H1 (cell line): ENCODE data around the gene PEPD. TPM values are rescaled to one million over a fixed set of nuclear protein-coding genes. Genes with fewer than 3 reads are reported as not detected.

Experiments
- CTCF ChIA-PET: fragments of 300-600 bp; sonication (Branson Sonifier 250); formaldehyde crosslinking; loops from one replicate; lab custom pipeline; 2021; ENCODE audit not compliant: partially characterized antibody; lab: Charles Lee
- POLR2A ChIA-PET: fragments of 300-600 bp; sonication (Branson Sonifier 250); formaldehyde crosslinking; loops from one replicate; lab custom pipeline; 2021; ENCODE audit warnings: inconsistent platforms; ENCODE audit not compliant: partially characterized antibody; lab: Charles Lee
- DNase-seq, 2 experiments: peaks; one replicate each; pipeline versions ENCODE4 v3.0.0 to v3.0.0-alpha.2; 2010 to 2022; ENCODE audit warnings: low spot score in 2 of 2, low read depth in 1 of 2, mixed read lengths in 1 of 2
- FAIRE-seq: peaks from 2 replicates; lab custom pipeline; 2011; peaks lifted over from hg19 to GRCh38; lab: Jason Lieb, UNC
- H2AFZ ChIP-seq: 2 replicates; pipeline ENCODE4 v1.8.1; 2012; ENCODE audit warnings: low read length, inconsistent platforms
- H2AK5ac ChIP-seq: 2 replicates; pipeline ENCODE4 v1.6.1; 2013; ENCODE audit warnings: low read depth, low read length
- H2BK120ac ChIP-seq: replicated peaks from 2 replicates; pipeline ENCODE3; 2013; ENCODE audit warnings: low read depth, low read length, inconsistent platforms
- H2BK12ac ChIP-seq: 2 replicates; pipeline ENCODE4 v1.6.1; 2013; ENCODE audit warnings: low read depth, low read length
- H2BK15ac ChIP-seq: 2 replicates; pipeline ENCODE4 v1.6.1; 2013; ENCODE audit warnings: low read length
- H2BK20ac ChIP-seq: 2 replicates; pipeline ENCODE4 v1.6.1; 2013; ENCODE audit warnings: low read length
- H2BK5ac ChIP-seq: 2 replicates; pipeline ENCODE4 v1.6.1; 2013; ENCODE audit warnings: low read depth, low read length
- H3K14ac ChIP-seq: 2 replicates; pipeline ENCODE4 v1.6.1; 2013; ENCODE audit warnings: inconsistent platforms; ENCODE audit not compliant: insufficient read length
- H3K18ac ChIP-seq: 2 replicates; pipeline ENCODE4 v1.6.1; 2013; ENCODE audit warnings: low read length; ENCODE audit errors: extremely low read depth
- H3K23ac ChIP-seq: 2 replicates; pipeline ENCODE4 v1.6.1; 2013; ENCODE audit warnings: inconsistent platforms; ENCODE audit not compliant: insufficient read length
- H3K23me2 ChIP-seq: 2 replicates; pipeline ENCODE4 v1.6.1; 2013; ENCODE audit warnings: low read depth, low read length
- H3K27ac ChIP-seq: 2 replicates; pipeline ENCODE4 v1.6.1; 2011; ENCODE audit warnings: low read depth, low read length, inconsistent platforms
- H3K27me3 ChIP-seq, 4 experiments: replicated peaks in 1 of 4; 1 replicate in 1 of 4; 2 replicates in 3 of 4; pipeline versions ENCODE4 v1.6.1 to v1.8.1; 2011 to 2013; ENCODE audit warnings: low read length in 3 of 4, mild to moderate bottlenecking in 3 of 4, inconsistent platforms in 2 of 4, mixed read lengths in 2 of 4, moderate library complexity in 1 of 4; ENCODE audit not compliant: control insufficient read depth in 3 of 4, insufficient read depth in 3 of 4; ENCODE audit errors: extremely low read depth in 1 of 4
- H3K36me3 ChIP-seq, 4 experiments: 2 replicates each; pipeline versions ENCODE4 v1.6.1 to v1.8.1; 2011 to 2013; ENCODE audit warnings: mild to moderate bottlenecking in 4 of 4, low read length in 3 of 4, moderate library complexity in 2 of 4, control low read depth in 1 of 4, inconsistent platforms in 1 of 4; ENCODE audit not compliant: insufficient read depth in 4 of 4, control insufficient read depth in 2 of 4
- H3K4ac ChIP-seq: replicated peaks from 2 replicates; pipeline ENCODE3; 2013; ENCODE audit warnings: low read length, low read depth, mixed read lengths, inconsistent platforms; ENCODE audit not compliant: insufficient read length
- H3K4me1 ChIP-seq, 4 experiments: replicated peaks in 1 of 4; 1 replicate in 1 of 4; 2 replicates in 3 of 4; pipeline versions ENCODE4 v1.6.1 to v1.8.1; 2011 to 2013; ENCODE audit warnings: low read length in 3 of 4, inconsistent platforms in 2 of 4, mixed read lengths in 1 of 4; ENCODE audit not compliant: insufficient read depth in 4 of 4, control insufficient read depth in 3 of 4
- H3K4me2 ChIP-seq, 2 experiments: 2 replicates each; pipeline versions ENCODE4 v1.6.1 to v1.8.1; 2011 to 2013; ENCODE audit warnings: low read depth in 2 of 2, low read length in 2 of 2, control low read depth in 1 of 2, inconsistent platforms in 1 of 2, mild to moderate bottlenecking in 1 of 2; ENCODE audit not compliant: insufficient read depth in 1 of 2
- H3K4me3 ChIP-seq, 4 experiments: fragments of 200-600, 300-600 bp in 1 of 4; sonication (generic), shearing (Covaris generic), sonication (Bioruptor Twin) in 1 of 4; 2 replicates each; pipeline versions ENCODE4 v1.5.1 to v1.8.1; 2011 to 2016; ENCODE audit warnings: low read length in 4 of 4, low read depth in 3 of 4, control low read depth in 2 of 4, inconsistent platforms in 2 of 4, mild to moderate bottlenecking in 2 of 4, mixed read lengths in 1 of 4, moderate library complexity in 1 of 4; ENCODE audit not compliant: insufficient read depth in 2 of 4; ENCODE audit errors: extremely low read depth in 1 of 4
- H3K56ac ChIP-seq: replicated peaks from 2 replicates; pipeline ENCODE3; 2013; ENCODE audit warnings: low read depth, mild to moderate bottlenecking, mixed read lengths, low read length, inconsistent platforms; ENCODE audit not compliant: insufficient read length
- H3K79me1 ChIP-seq: 2 replicates; pipeline ENCODE4 v1.6.1; 2013; ENCODE audit warnings: low read depth, low read length, control low read depth
- H3K79me2 ChIP-seq, 2 experiments: 2 replicates each; pipeline versions ENCODE4 v1.6.1 to v1.8.1; 2012 to 2013; ENCODE audit warnings: low read length in 2 of 2, mild to moderate bottlenecking in 2 of 2, inconsistent platforms in 1 of 2; ENCODE audit not compliant: insufficient read depth in 2 of 2, control insufficient read depth in 1 of 2
- H3K9ac ChIP-seq, 4 experiments: replicated peaks in 1 of 4; 1 replicate in 1 of 4; 2 replicates in 3 of 4; pipeline versions ENCODE4 v1.6.1 to v1.8.1; 2011 to 2013; ENCODE audit warnings: low read depth in 3 of 4, low read length in 3 of 4, control low read depth in 2 of 4, mild to moderate bottlenecking in 2 of 4, moderate library complexity in 2 of 4, inconsistent platforms in 1 of 4; ENCODE audit errors: extremely low read depth in 1 of 4
- H3K9me3 ChIP-seq, 2 experiments: 2 replicates each; pipeline versions ENCODE4 v1.6.1 to v1.8.1; 2012 to 2013; ENCODE audit warnings: mild to moderate bottlenecking in 2 of 2, moderate library complexity in 2 of 2, control low read depth in 1 of 2, inconsistent platforms in 1 of 2, low read depth in 1 of 2, low read length in 1 of 2, mixed read lengths in 1 of 2; ENCODE audit not compliant: insufficient read depth in 2 of 2
- H4K20me1 ChIP-seq, 2 experiments: replicated peaks in 1 of 2; 2 replicates each; pipeline versions ENCODE3 to v1.8.1; 2011 to 2013; ENCODE audit warnings: inconsistent platforms in 2 of 2, low read length in 2 of 2, mild to moderate bottlenecking in 1 of 2; ENCODE audit not compliant: insufficient read depth in 2 of 2, control insufficient read depth in 1 of 2
- H4K5ac ChIP-seq: 2 replicates; pipeline ENCODE4 v1.6.1; 2013; ENCODE audit warnings: low read length, low read depth, mixed read lengths, inconsistent platforms; ENCODE audit not compliant: insufficient read length
- H4K8ac ChIP-seq: 2 replicates; pipeline ENCODE4 v1.8.0; 2013; ENCODE audit warnings: mild to moderate bottlenecking, moderate library complexity, low read length, inconsistent platforms; ENCODE audit not compliant: insufficient read depth; ENCODE audit errors: extremely low read depth
- H4K91ac ChIP-seq: replicated peaks from 2 replicates; pipeline ENCODE3; 2013; ENCODE audit warnings: low read length, mixed read lengths, inconsistent platforms; ENCODE audit not compliant: insufficient read length
- CHD1 ChIP-seq: IDR thresholded peaks from 2 replicates; pipeline ENCODE4 v1.6.1; 2012; ENCODE audit warnings: low read depth, low read length, improper control_type of control experiment
- HDAC6 ChIP-seq: IDR thresholded peaks from one replicate; pipeline ENCODE4 v1.7.1; 2012; ENCODE audit warnings: low read depth, mild to moderate bottlenecking, inconsistent platforms, low read length, moderate library complexity
- POLR2A ChIP-seq, 2 experiments: IDR thresholded peaks; 1 replicate in 1 of 2; 2 replicates in 1 of 2; pipeline ENCODE4 v1.6.1; 2011; ENCODE audit warnings: low read depth in 2 of 2, low read length in 2 of 2, mild to moderate bottlenecking in 2 of 2; ENCODE audit errors: control extremely low read depth in 1 of 2
- TAF7 ChIP-seq: optimal IDR thresholded peaks from 2 replicates; pipeline ENCODE3; 2011; ENCODE audit warnings: low read depth, mild to moderate bottlenecking, inconsistent platforms, low read length, moderate library complexity, borderline replicate concordance
- TCF12 ChIP-seq: IDR thresholded peaks from 2 replicates; pipeline ENCODE4 v1.6.1; 2011; ENCODE audit warnings: low read depth, mild to moderate bottlenecking, low read length
- ZNF274 ChIP-seq: IDR thresholded peaks from 2 replicates; pipeline ENCODE4 v1.7.0; 2012; ENCODE audit warnings: low read length, borderline replicate concordance; ENCODE audit errors: extremely low read depth
- WGBS, 2 experiments: shearing (Covaris generic) in 1 of 2; methylation state at CpG; one replicate each; pipeline versions ENCODE4 v1.1.6 to v1.1.7; 2013 to 2015; ENCODE audit warnings: low lambda C conversion rate in 2 of 2, mixed read lengths in 2 of 2, inconsistent platforms in 1 of 2, low coverage in 1 of 2, missing lambda C conversion rate in 1 of 2; ENCODE audit not compliant: insufficient replicate concordance in 2 of 2, insufficient coverage in 1 of 2, insufficient read length in 1 of 2; ENCODE audit errors: extremely low coverage in 1 of 2, missing lambda C conversion rate in 1 of 2; 5-methylcytosine and 5-hydroxymethylcytosine counted together
- polyA plus RNA-seq, 7 experiments: library from polyadenylated mRNA; depleted of rRNA in 3 of 7; stranded (reverse) in 5 of 7; unstranded in 2 of 7; fragments of >200 nt in 5 of 7; fragments of 200-250 nt in 2 of 7; gene quantifications; 1 replicate in 5 of 7; 2 replicates in 1 of 7; 4 replicates in 1 of 7; pipeline versions ENCODE4 v1.2.1 to v1.2.3, GENCODE V29; 2011 to 2013; ENCODE audit warnings: missing spikeins in 2 of 7, mixed read lengths in 2 of 7
- total RNA-seq: library from RNA; stranded (reverse); fragmentation: NEBNext Ultra II Directional; extraction: Animal tissue kit (Norgen Biotek cat#: 25700); gene quantifications from 2 replicates; pipeline ENCODE4 v1.2.1, GENCODE V29; 2021

PEPD gene
- total and polyA plus RNA-seq, 2 of the 8 experiments (the other 6 are each of a cell fraction or from before 2014, with no cell fraction given): 84.1 to 178 TPM

DNA sequence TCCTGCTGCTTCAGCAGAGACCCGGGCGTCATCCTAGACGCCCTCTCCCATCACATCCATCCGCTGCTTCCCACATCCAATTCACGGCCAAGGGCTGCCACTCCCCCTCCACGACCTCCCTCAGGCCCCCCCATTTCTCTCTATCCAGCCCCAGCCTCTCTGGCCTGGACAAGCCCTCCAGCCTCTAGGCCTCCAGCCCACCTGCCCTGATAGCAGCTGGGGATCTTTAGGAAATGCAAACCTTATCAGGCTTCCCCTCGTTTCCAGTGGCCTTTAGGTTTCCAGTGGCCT lies 51.6 kb downstream of the PEPD start:
- Histone ChIP-seq H3K36me3 (no peaks in the 10 kb centered on the region), H3K14ac (no peak overlapping the region), H3K18ac (no peak overlapping the region), H3K9ac (no peak overlapping the region), H4K5ac (no peak overlapping the region), H3K4me3 (no peak overlapping the region), H2BK5ac (no peak overlapping the region), H2BK20ac (no peak overlapping the region), H4K91ac (no peak overlapping the region), H2AFZ (no peak overlapping the region), H3K79me1 (no peaks in the 10 kb centered on the region), H3K23ac (no peak overlapping the region), H3K27ac (no peak overlapping the region), H3K9me3 (no peaks in the 10 kb centered on the region), H4K8ac (no peak overlapping the region), H3K23me2 (no peaks in the 10 kb centered on the region), H3K4me1 (no peaks in the 10 kb centered on the region; a peak in 1 of 7 replicates), H2BK15ac (no peak overlapping the region), H3K79me2 (no peaks in the 10 kb centered on the region), H3K27me3 (no peaks in the 10 kb centered on the region), H3K56ac (no peak overlapping the region), H3K4ac (no peak overlapping the region), H3K4me2 (no peak overlapping the region), H2BK12ac (no peak overlapping the region), H4K20me1 (peaks cover 0 to 8% of the 10 kb centered on the region in 2 experiments), H2BK120ac (no peak overlapping the region), H2AK5ac (no peak overlapping the region)
- POLR2A ChIA-PET: no interaction called here
- DNase-seq (no peak), FAIRE-seq (no peak)
- CTCF ChIA-PET: no interaction called here
- TF ChIP-seq ZNF274: no peak
- TF ChIP-seq TAF7: no peak
- TF ChIP-seq POLR2A (IDR thresholded peaks at IDR 0.05; ENCODE audit: control extremely low read depth in 1 of 2, low read depth in 2 of 2, low read length in 2 of 2): no peak
- TF ChIP-seq HDAC6: no peak
- no peak for TF ChIP-seq CHD1
- TF ChIP-seq TCF12: no peak
- WGBS, 2 experiments: 92% methylated on average over 4 of the region's 7 CpGs; no CpG with 5 or more reads in 1 of the 2 experiments
